ENCODE measurements around the gene TECTB. TPM values are rescaled to one million over a fixed set of nuclear protein-coding genes. Genes with fewer than 3 reads are reported as not detected.

Gene TECTB
- total RNA-seq, 1 donor = not detected

GRCh38 chr10:112290054-112290373 lies 6.8 kb downstream of the TECTB start:
- no peak for TF ChIP-seq CTCF (IDR thresholded peaks at IDR 0.05; ENCODE audit: insufficient read depth, low read depth, low read length)
- H3K4me3 ChIP-seq (ENCODE audit: low read depth, low read length) = no peak overlapping the region
- no peak for DNase-seq (ENCODE audit: low read depth)

- DNase-seq (ENCODE audit: low read depth) = no peak
- TF ChIP-seq CTCF (IDR thresholded peaks at IDR 0.05; ENCODE audit: insufficient read depth, low read depth, low read length) = no peak
- no peak overlapping the region for H3K4me3 ChIP-seq (ENCODE audit: low read depth, low read length)
These were observed 11.0 kb downstream of the TECTB start for GRCh38 chr10:112294169-112294568.

GRCh38 chr10:112295853-112296830 lies 12.9 kb downstream of the TECTB start:
- no peak overlapping the region for H3K4me3 ChIP-seq (ENCODE audit: low read depth, low read length)
- peak; percentile 74 for DNase-seq (ENCODE audit: low read depth)
- TF ChIP-seq CTCF (IDR thresholded peaks at IDR 0.05; ENCODE audit: insufficient read depth, low read depth, low read length) = no peak

- TF ChIP-seq CTCF (IDR thresholded peaks at IDR 0.05; ENCODE audit: insufficient read depth, low read depth, low read length) = no peak
- no peak overlapping the region for H3K4me3 ChIP-seq (ENCODE audit: low read depth, low read length)
- DNase-seq (ENCODE audit: low read depth) = no peak
These were observed 13.7 kb downstream of the TECTB start for GRCh38 chr10:112296908-112297331.

GRCh38 chr10:112298581-112298980 lies 15.4 kb downstream of the TECTB start:
- DNase-seq (ENCODE audit: low read depth) = no peak
- no peak overlapping the region for H3K4me3 ChIP-seq (ENCODE audit: low read depth, low read length)
- no peak for TF ChIP-seq CTCF (IDR thresholded peaks at IDR 0.05; ENCODE audit: insufficient read depth, low read depth, low read length)

- TF ChIP-seq CTCF (IDR thresholded peaks at IDR 0.05; ENCODE audit: insufficient read depth, low read depth, low read length) = no peak
- no peak overlapping the region for H3K4me3 ChIP-seq (ENCODE audit: low read depth, low read length)
- DNase-seq (ENCODE audit: low read depth) = no peak
These were observed 16.3 kb downstream of the TECTB start for GRCh38 chr10:112299456-112299855.
